Activated CD4-positive, alpha-beta memory T cell treated with anti-CD3 and anti-CD28 coated beads, Interleukin-2, amount 10 ng/mL, durations not matched to agents 7 days and 5 days (primary cell): ENCODE measurements around the gene TMEM51. TPM values are rescaled to one million over a fixed set of nuclear protein-coding genes. Genes with fewer than 3 reads are reported as not detected.

Source experiments
- CTCF ChIA-PET: fragments of 350-600 bp; sonication (Branson Sonifier 250); formaldehyde crosslinking; loops from one replicate; lab custom pipeline; 2021; ENCODE audit warnings: antibody characterized with exemption, inconsistent platforms; lab: Charles Lee
- POLR2A ChIA-PET: fragments of 350-600 bp; sonication (Branson Sonifier 250); formaldehyde crosslinking; loops from one replicate; lab custom pipeline; 2021; ENCODE audit warnings: antibody characterized with exemption; lab: Charles Lee
- DNase-seq: peaks from one replicate; pipeline ENCODE4 v3.0.0-alpha.2; 2020
- H3K27ac Mint-ChIP-seq: one replicate; pipeline ENCODE4 v1.8.0; 2021; ENCODE audit warnings: mild to moderate bottlenecking, mixed read lengths
- H3K27me3 Mint-ChIP-seq: one replicate; pipeline ENCODE4 v1.8.0; 2021; ENCODE audit warnings: mixed read lengths
- H3K36me3 Mint-ChIP-seq: one replicate; pipeline ENCODE4 v1.8.0; 2021; ENCODE audit warnings: low read depth, mixed read lengths
- H3K4me1 Mint-ChIP-seq: one replicate; pipeline ENCODE4 v1.8.0; 2021; ENCODE audit warnings: mixed read lengths
- H3K4me3 Mint-ChIP-seq: one replicate; pipeline ENCODE4 v1.8.0; 2021; ENCODE audit warnings: mild to moderate bottlenecking, mixed read lengths
- H3K9me3 Mint-ChIP-seq: one replicate; pipeline ENCODE4 v1.8.0; 2021; ENCODE audit warnings: mixed read lengths
- total RNA-seq, 2 experiments: library from RNA; stranded (reverse); gene quantifications; one replicate each; pipeline ENCODE4 v1.2.3, GENCODE V29; 2021

The TMEM51 gene
- total RNA-seq, 2 experiments from 2014 or later: not detected

GRCh38 chr1:15231714-15232201, 78.2 kb downstream of the TMEM51 start:
- CTCF ChIA-PET: interaction anchor here (0.6 to 1.5 kb wide), 2 partner anchors 11 to 381 kb away, joined by 3 to 4 read pairs; no protein-coding TSS in a partner anchor
- POLR2A ChIA-PET: no interaction called here
- peaks cover 20% of the 10 kb centered on the region for H3K4me1 Mint-ChIP-seq
- H3K9me3 Mint-ChIP-seq: no peaks in the 10 kb centered on the region
- no peaks in the 10 kb centered on the region for H3K36me3 Mint-ChIP-seq
- no peak overlapping the region for H3K4me3 Mint-ChIP-seq
- peak overlapping the region; percentile 9 for H3K27ac Mint-ChIP-seq
- peaks cover 21% of the 10 kb centered on the region for H3K27me3 Mint-ChIP-seq
- DNase-seq: no peak

- CTCF ChIA-PET: no interaction called here
- no peaks in the 10 kb centered on the region for H3K9me3 Mint-ChIP-seq
These were observed 80.1 kb downstream of the TMEM51 start for GRCh38 chr1:15233689-15234088.

GRCh38 chr1:15236321-15236721, 82.8 kb downstream of the TMEM51 start:
- ChIA-PET POLR2A (no interaction called here), CTCF (no interaction called here)
- H3K4me1 Mint-ChIP-seq: peaks cover 17% of the 10 kb centered on the region
- H3K4me3 Mint-ChIP-seq: no peak overlapping the region
- no peak overlapping the region for H3K27ac Mint-ChIP-seq
- H3K36me3 Mint-ChIP-seq: no peaks in the 10 kb centered on the region
- H3K27me3 Mint-ChIP-seq: peaks cover 20% of the 10 kb centered on the region
- H3K9me3 Mint-ChIP-seq: no peaks in the 10 kb centered on the region
- DNase-seq: no peak

More at GRCh38 chr1:15233689-15234088, 80.1 kb downstream of the TMEM51 start:
- Mint-ChIP-seq H3K27ac (no peak overlapping the region), H3K4me3 (no peak overlapping the region), H3K36me3 (no peaks in the 10 kb centered on the region), H3K4me1 (peaks cover 20% of the 10 kb centered on the region), H3K27me3 (peaks cover 28% of the 10 kb centered on the region)
- no peak for DNase-seq
- POLR2A ChIA-PET: interaction anchor here (0.7 kb wide), 1 partner anchor 105 kb away, joined by 3 read pairs; no protein-coding TSS in a partner anchor

- H3K36me3 Mint-ChIP-seq: no peaks in the 10 kb centered on the region
These were observed 83.2 kb downstream of the TMEM51 start for GRCh38 chr1:15236746-15237145.

GRCh38 chr1:15238789-15239188, 85.2 kb downstream of the TMEM51 start:
- H3K9me3 Mint-ChIP-seq: no peaks in the 10 kb centered on the region
- CTCF ChIA-PET: interaction anchor here (1.2 kb wide), 1 partner anchor 85 kb away, joined by 3 read pairs; no protein-coding TSS in a partner anchor
- POLR2A ChIA-PET: no interaction called here
- DNase-seq: no peak
- H3K27me3 Mint-ChIP-seq: peaks cover 33% of the 10 kb centered on the region
- H3K36me3 Mint-ChIP-seq: no peaks in the 10 kb centered on the region
- H3K4me1 Mint-ChIP-seq: peaks cover 6% of the 10 kb centered on the region
- H3K27ac Mint-ChIP-seq: no peak overlapping the region
- H3K4me3 Mint-ChIP-seq: no peak overlapping the region

More at GRCh38 chr1:15236746-15237145, 83.2 kb downstream of the TMEM51 start:
- DNase-seq: no peak
- H3K4me1 Mint-ChIP-seq: peaks cover 13% of the 10 kb centered on the region
- ChIA-PET CTCF (no interaction called here), POLR2A (no interaction called here)
- H3K9me3 Mint-ChIP-seq: no peaks in the 10 kb centered on the region
- no peak overlapping the region for H3K27ac Mint-ChIP-seq
- H3K27me3 Mint-ChIP-seq: peaks cover 24% of the 10 kb centered on the region
- H3K4me3 Mint-ChIP-seq: no peak overlapping the region

- Mint-ChIP-seq H3K36me3 (peaks cover 4% of the 10 kb centered on the region), H3K4me1 (peaks cover 9% of the 10 kb centered on the region), H3K9me3 (peaks cover 15% of the 10 kb centered on the region), H3K27me3 (peaks cover 50% of the 10 kb centered on the region), H3K27ac (no peak overlapping the region), H3K4me3 (no peak overlapping the region)
- ChIA-PET CTCF (no interaction called here), POLR2A (no interaction called here)
- DNase-seq: no peak
These were observed 89.2 kb downstream of the TMEM51 start for GRCh38 chr1:15242766-15243165.

GRCh38 chr1:15243275-15244043, 89.9 kb downstream of the TMEM51 start:
- peaks cover 16% of the 10 kb centered on the region for H3K4me1 Mint-ChIP-seq
- H3K27ac Mint-ChIP-seq: no peak overlapping the region
- ChIA-PET CTCF (no interaction called here), POLR2A (no interaction called here)
- no peak overlapping the region for H3K4me3 Mint-ChIP-seq
- peaks cover 15% of the 10 kb centered on the region for H3K9me3 Mint-ChIP-seq
- no peak for DNase-seq
- peaks cover 56% of the 10 kb centered on the region for H3K27me3 Mint-ChIP-seq
- peaks cover 5% of the 10 kb centered on the region for H3K36me3 Mint-ChIP-seq

GRCh38 chr1:15244813-15245212, 91.3 kb downstream of the TMEM51 start:
- CTCF ChIA-PET: no interaction called here

GRCh38 chr1:15245593-15246360, 92.2 kb downstream of the TMEM51 start:
- H3K9me3 Mint-ChIP-seq: peaks cover 15% of the 10 kb centered on the region

More at GRCh38 chr1:15244813-15245212, 91.3 kb downstream of the TMEM51 start:
- peaks cover 5% of the 10 kb centered on the region for H3K36me3 Mint-ChIP-seq
- peaks cover 66% of the 10 kb centered on the region for H3K27me3 Mint-ChIP-seq
- peaks cover 30% of the 10 kb centered on the region for H3K4me1 Mint-ChIP-seq
- H3K9me3 Mint-ChIP-seq: peaks cover 15% of the 10 kb centered on the region
- no peak for DNase-seq
- no peak overlapping the region for H3K27ac Mint-ChIP-seq
- POLR2A ChIA-PET: no interaction called here
- no peak overlapping the region for H3K4me3 Mint-ChIP-seq

GRCh38 chr1:15246960-15247614, 93.5 kb downstream of the TMEM51 start, which contains the start of gene FHAD1:
TSS of gene FHAD1 (plus strand) at chr1:15247223. CDS start at chr1:15251785, 4,562 bp downstream.
- H3K4me3 Mint-ChIP-seq: peak within 1 kb of the TSS; percentile 25
- ChIA-PET CTCF (no interaction called here), POLR2A (no interaction called here)
- peak; percentile 43 for DNase-seq
- H3K9me3 Mint-ChIP-seq: peaks cover 15% of the 10 kb centered on the region
- no peak within 1 kb of the TSS for H3K27ac Mint-ChIP-seq
- peaks cover 5% of the 10 kb centered on the region for H3K36me3 Mint-ChIP-seq
- peaks cover 45% of the 10 kb centered on the region for H3K4me1 Mint-ChIP-seq
- H3K27me3 Mint-ChIP-seq: peaks cover 82% of the 10 kb centered on the region

More at GRCh38 chr1:15245593-15246360, 92.2 kb downstream of the TMEM51 start:
- CTCF ChIA-PET: no interaction called here
- H3K4me3 Mint-ChIP-seq: no peak overlapping the region
- peaks cover 75% of the 10 kb centered on the region for H3K27me3 Mint-ChIP-seq
- POLR2A ChIA-PET: no interaction called here
- H3K4me1 Mint-ChIP-seq: peaks cover 36% of the 10 kb centered on the region
- no peak overlapping the region for H3K27ac Mint-ChIP-seq
- H3K36me3 Mint-ChIP-seq: peaks cover 5% of the 10 kb centered on the region
- no peak for DNase-seq

GRCh38 chr1:15248216-15248615, 94.7 kb downstream of the TMEM51 start:
- DNase-seq: no peak
- Mint-ChIP-seq H3K27ac (peak overlapping the region; percentile 13), H3K27me3 (peaks cover 79% of the 10 kb centered on the region), H3K4me3 (no peak overlapping the region), H3K4me1 (peaks cover 57% of the 10 kb centered on the region), H3K36me3 (peaks cover 5% of the 10 kb centered on the region), H3K9me3 (peaks cover 15% of the 10 kb centered on the region)
- CTCF ChIA-PET: interaction anchor here (1.2 to 1.5 kb wide), 2 partner anchors 119 to 168 kb away, joined by 3 to 5 read pairs; no protein-coding TSS in a partner anchor
- POLR2A ChIA-PET: no interaction called here

GRCh38 chr1:15249081-15249480, 95.5 kb downstream of the TMEM51 start:
- peaks cover 65% of the 10 kb centered on the region for H3K4me1 Mint-ChIP-seq
- ChIA-PET POLR2A (interaction anchor here (0.9 kb wide), 1 partner anchor 119 kb away, joined by 4 read pairs; no protein-coding TSS in a partner anchor), CTCF (interaction anchor here (0.6 to 1.5 kb wide), 4 partner anchors 120 to 170 kb away, joined by 3 to 5 read pairs (median 3); no protein-coding TSS in a partner anchor)
- H3K4me3 Mint-ChIP-seq: peak overlapping the region; percentile 7
- H3K27me3 Mint-ChIP-seq: peaks cover 75% of the 10 kb centered on the region
- H3K27ac Mint-ChIP-seq: peak overlapping the region; percentile 68
- peaks cover 15% of the 10 kb centered on the region for H3K9me3 Mint-ChIP-seq
- H3K36me3 Mint-ChIP-seq: peaks cover 5% of the 10 kb centered on the region
- peak; percentile 80 for DNase-seq
